Measurements from ENCODE around the gene HERC2. TPM values are rescaled to one million over a fixed set of nuclear protein-coding genes. Genes with fewer than 3 reads are reported as not detected.
"Not testable (repeated sequence)": the region's sequence is repeated elsewhere in the genome, so short reads cannot be mapped to it uniquely, and the experiment has no call there.

The HERC2 gene
- total and polyA plus RNA-seq, 8 donors = 7.9 to 437 (median 72.7) TPM

GRCh38 chr15:28246605-28247004 is 75.4 kb downstream of the HERC2 start:
- no peak overlapping the region for H3K4me3 ChIP-seq
- no peak for DNase-seq
- TF ChIP-seq EP300 (IDR thresholded peaks at IDR 0.05) = no peak
- no peak for TF ChIP-seq POLR2A (IDR thresholded peaks at IDR 0.05)
- TF ChIP-seq, protein P1, sequence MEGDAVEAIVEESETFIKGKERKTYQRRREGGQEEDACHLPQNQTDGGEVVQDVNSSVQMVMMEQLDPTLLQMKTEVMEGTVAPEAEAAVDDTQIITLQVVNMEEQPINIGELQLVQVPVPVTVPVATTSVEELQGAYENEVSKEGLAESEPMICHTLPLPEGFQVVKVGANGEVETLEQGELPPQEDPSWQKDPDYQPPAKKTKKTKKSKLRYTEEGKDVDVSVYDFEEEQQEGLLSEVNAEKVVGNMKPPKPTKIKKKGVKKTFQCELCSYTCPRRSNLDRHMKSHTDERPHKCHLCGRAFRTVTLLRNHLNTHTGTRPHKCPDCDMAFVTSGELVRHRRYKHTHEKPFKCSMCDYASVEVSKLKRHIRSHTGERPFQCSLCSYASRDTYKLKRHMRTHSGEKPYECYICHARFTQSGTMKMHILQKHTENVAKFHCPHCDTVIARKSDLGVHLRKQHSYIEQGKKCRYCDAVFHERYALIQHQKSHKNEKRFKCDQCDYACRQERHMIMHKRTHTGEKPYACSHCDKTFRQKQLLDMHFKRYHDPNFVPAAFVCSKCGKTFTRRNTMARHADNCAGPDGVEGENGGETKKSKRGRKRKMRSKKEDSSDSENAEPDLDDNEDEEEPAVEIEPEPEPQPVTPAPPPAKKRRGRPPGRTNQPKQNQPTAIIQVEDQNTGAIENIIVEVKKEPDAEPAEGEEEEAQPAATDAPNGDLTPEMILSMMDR (IDR thresholded peaks at IDR 0.05) = no peak
- no peak for TF ChIP-seq POLR2AphosphoS5 (IDR thresholded peaks at IDR 0.05)
- H3K9me3 ChIP-seq = peaks cover 0 to 11% (median 0%) of the 10 kb centered on the region in 4 donors
- WGBS, 5 donors = 92 to 99% (median 95%) methylated on average over 5 of the region's 5 CpGs
- H3K36me3 ChIP-seq = peaks cover 36 to 95% (median 92%) of the 10 kb centered on the region in 4 donors
- no peaks in the 10 kb centered on the region for H3K27me3 ChIP-seq
- no peaks in the 10 kb centered on the region for H3K4me1 ChIP-seq
- H3K27ac ChIP-seq = no peak overlapping the region
- intact Hi-C loops (cut with DNase I; ENCODE audit: low total_unique reads) = no loop called here

- Histone ChIP-seq H3K4me3 (no peak overlapping the region), H3K4me1 (no peaks in the 10 kb centered on the region), H3K27ac (no peak overlapping the region), H3K36me3 (peaks cover 33 to 95% (median 90%) of the 10 kb centered on the region in 4 donors), H3K9me3 (peaks cover 0 to 5% (median 0%) of the 10 kb centered on the region in 4 donors), H3K27me3 (no peaks in the 10 kb centered on the region)
- TF ChIP-seq, protein P1 (IDR thresholded peaks at IDR 0.05) = no peak
- DNase-seq = no peak
- intact Hi-C loops (cut with DNase I; ENCODE audit: low total_unique reads) = no loop called here
- 97 to 100% (median 98%) methylated on average over 6 of the region's 6 CpGs for WGBS, 5 donors
Measured at GRCh38 chr15:28243901-28244300, 78.1 kb downstream of the HERC2 start.

DNA sequence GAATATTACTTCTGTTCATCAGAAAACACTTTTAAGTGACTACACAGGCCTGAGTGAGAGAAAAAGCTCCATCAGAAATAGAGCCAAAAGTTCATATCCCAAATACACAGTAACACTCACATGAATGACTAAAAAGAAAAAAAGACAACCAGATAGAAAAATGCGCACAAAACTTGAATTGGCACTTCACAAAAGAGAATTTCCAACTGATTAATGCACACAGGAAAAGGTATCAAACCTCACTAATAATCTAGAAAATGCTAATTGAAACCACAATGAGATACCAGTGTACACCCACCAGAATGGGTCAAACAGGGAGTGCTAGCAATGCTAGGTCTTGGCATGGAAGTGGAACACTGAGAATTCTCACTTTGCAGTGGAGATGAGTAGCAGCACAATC is 78.6 kb downstream of the HERC2 start:
- no peaks in the 10 kb centered on the region for H3K4me1 ChIP-seq
- no peak overlapping the region for H3K27ac ChIP-seq
- intact Hi-C loops (cut with DNase I; ENCODE audit: low total_unique reads) = no loop called here
- TF ChIP-seq EP300 (IDR thresholded peaks at IDR 0.05) = no peak
- TF ChIP-seq POLR2A (IDR thresholded peaks at IDR 0.05) = no peak
- no peak for TF ChIP-seq POLR2AphosphoS5 (IDR thresholded peaks at IDR 0.05)
- H3K4me3 ChIP-seq = no peak overlapping the region
- 96 to 100% (median 100%) methylated on average over 1 of the region's 1 CpG for WGBS, 5 donors
- no peaks in the 10 kb centered on the region for H3K27me3 ChIP-seq
- DNase-seq = no peak
- peaks cover 0 to 5% (median 0%) of the 10 kb centered on the region in 4 donors for H3K9me3 ChIP-seq
- H3K36me3 ChIP-seq = peaks cover 32 to 95% (median 86%) of the 10 kb centered on the region in 4 donors

GRCh38 chr15:28238296-28238695 is 83.7 kb downstream of the HERC2 start:
- H3K27ac ChIP-seq; H3K4me3 ChIP-seq; intact Hi-C loops (cut with DNase I; ENCODE audit: low total_unique reads); H3K9me3 ChIP-seq; H3K27me3 ChIP-seq; DNase-seq; H3K4me1 ChIP-seq: not testable (repeated sequence)
- 76 to 92% (median 87%) methylated on average over 4 of the region's 4 CpGs for WGBS, 5 donors
- peaks cover 27 to 82% (median 77%) of the 10 kb centered on the region in 4 donors for H3K36me3 ChIP-seq

- H3K4me1 ChIP-seq; H3K27ac ChIP-seq; H3K9me3 ChIP-seq; H3K27me3 ChIP-seq; intact Hi-C loops (cut with DNase I; ENCODE audit: low total_unique reads); DNase-seq; H3K4me3 ChIP-seq: not testable (repeated sequence)
- WGBS, 5 donors = 81 to 91% (median 90%) methylated on average over 6 of the region's 6 CpGs
- peaks cover 23 to 83% (median 74%) of the 10 kb centered on the region in 4 donors for H3K36me3 ChIP-seq
Measured at GRCh38 chr15:28231743-28232142, 90.2 kb downstream of the HERC2 start.

DNA sequence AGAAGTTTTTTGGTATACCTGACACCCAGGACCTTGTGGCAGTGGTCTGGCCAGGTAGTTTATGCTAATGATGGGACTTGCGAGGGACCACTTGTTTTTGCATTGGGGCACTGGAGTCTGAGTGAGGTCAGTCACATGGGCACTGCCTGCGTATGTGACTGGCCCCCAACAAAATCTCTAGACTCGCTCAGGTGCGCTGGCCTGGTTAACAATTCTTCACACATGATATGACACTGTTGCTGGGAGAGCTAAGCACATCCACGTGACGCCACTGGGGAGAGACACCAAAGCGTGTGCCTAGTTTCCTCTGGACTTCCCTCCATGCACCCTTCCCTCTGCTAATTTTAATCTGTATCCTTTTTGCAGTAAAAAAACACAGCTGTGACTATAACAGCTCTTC is 90.6 kb downstream of the HERC2 start:
- WGBS, 5 donors = 90 to 95% (median 92%) methylated on average over 6 to 7 of the region's 7 CpGs
- H3K27me3 ChIP-seq; DNase-seq; H3K9me3 ChIP-seq; H3K27ac ChIP-seq; H3K4me3 ChIP-seq; H3K4me1 ChIP-seq; intact Hi-C loops (cut with DNase I; ENCODE audit: low total_unique reads): not testable (repeated sequence)
- H3K36me3 ChIP-seq = peaks cover 23 to 83% (median 74%) of the 10 kb centered on the region in 4 donors

DNA sequence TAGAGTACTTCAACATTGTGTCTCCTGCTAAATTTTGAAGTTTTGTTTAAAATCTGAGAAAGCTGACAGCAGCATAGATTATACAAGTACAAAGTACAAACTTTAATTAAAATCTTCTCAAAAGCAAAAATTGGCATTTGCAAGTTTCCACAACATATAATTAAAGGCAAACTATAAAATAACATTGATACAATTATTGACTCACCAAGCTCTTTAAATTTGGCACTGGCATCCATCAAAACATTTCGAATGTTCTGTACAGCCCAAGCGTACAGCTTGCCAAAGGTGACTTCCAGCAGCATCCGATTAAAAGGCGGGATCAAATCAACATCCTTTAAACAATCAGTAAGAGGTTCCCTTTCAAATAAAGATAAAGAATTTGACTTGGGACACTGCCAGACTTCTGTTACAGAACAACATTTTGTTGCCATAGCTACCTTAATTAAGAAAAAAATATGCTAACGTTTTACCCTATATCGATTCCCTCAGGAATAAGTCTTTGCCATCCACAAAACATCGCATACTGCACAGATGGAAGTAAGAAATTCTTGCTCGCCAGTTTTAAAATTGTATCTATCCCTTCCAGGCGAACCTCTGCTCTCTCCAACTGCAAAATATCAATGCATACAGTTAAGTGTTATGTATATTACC is 92.9 kb downstream of the HERC2 start:
- peaks cover 15 to 87% (median 72%) of the 10 kb centered on the region in 4 donors for H3K36me3 ChIP-seq
- H3K27me3 ChIP-seq; H3K4me3 ChIP-seq; H3K9me3 ChIP-seq; intact Hi-C loops (cut with DNase I; ENCODE audit: low total_unique reads); H3K27ac ChIP-seq; DNase-seq; H3K4me1 ChIP-seq: not testable (repeated sequence)
- WGBS, 5 donors = 42 to 63% (median 49%) methylated on average over 9 of the region's 9 CpGs

Measured in stomach (tissue), 9 donors.